Activated naive CD8-positive, alpha-beta T cell treated with anti-CD3 and anti-CD28 coated beads for 36 hours (primary cell): ENCODE data around the gene EIF6. TPM values are rescaled to one million over a fixed set of nuclear protein-coding genes. Genes with fewer than 3 reads are reported as not detected.
"Not testable (repeated sequence)": the region's sequence is repeated elsewhere in the genome, so short reads cannot be mapped to it uniquely, and the experiment has no call there.

Experiments
- DNase-seq: peaks from one replicate; pipeline ENCODE4 v3.0.0; 2021
- H3K27ac Mint-ChIP-seq: one replicate; pipeline ENCODE4 v1.8.0; 2022; ENCODE audit warnings: mild to moderate bottlenecking, moderate library complexity, mixed read lengths
- H3K27me3 Mint-ChIP-seq: one replicate; pipeline ENCODE4 v1.8.0; 2022; ENCODE audit warnings: mild to moderate bottlenecking, mixed read lengths
- H3K36me3 Mint-ChIP-seq: one replicate; pipeline ENCODE4 v1.8.0; 2021; ENCODE audit warnings: mild to moderate bottlenecking, mixed read lengths
- H3K4me1 Mint-ChIP-seq: one replicate; pipeline ENCODE4 v1.8.0; 2021; ENCODE audit warnings: mixed read lengths
- H3K4me3 Mint-ChIP-seq: one replicate; pipeline ENCODE4 v1.8.0; 2022; ENCODE audit warnings: mild to moderate bottlenecking, moderate library complexity, mixed read lengths
- H3K9me3 Mint-ChIP-seq: one replicate; pipeline ENCODE4 v1.8.0; 2022; ENCODE audit warnings: mixed read lengths
- total RNA-seq, 2 experiments: library from RNA; stranded (reverse); gene quantifications; one replicate each; pipeline ENCODE4 v1.2.3, GENCODE V29; 2021

EIF6 gene
- total RNA-seq, 2 experiments from 2014 or later = 172 to 179 TPM

- H3K36me3 Mint-ChIP-seq = peaks cover 3% of the 10 kb centered on the region
- no peak overlapping the region for H3K27ac Mint-ChIP-seq
Measured at GRCh38 chr20:35267092-35267491, 17.5 kb downstream of the EIF6 start.

DNA sequence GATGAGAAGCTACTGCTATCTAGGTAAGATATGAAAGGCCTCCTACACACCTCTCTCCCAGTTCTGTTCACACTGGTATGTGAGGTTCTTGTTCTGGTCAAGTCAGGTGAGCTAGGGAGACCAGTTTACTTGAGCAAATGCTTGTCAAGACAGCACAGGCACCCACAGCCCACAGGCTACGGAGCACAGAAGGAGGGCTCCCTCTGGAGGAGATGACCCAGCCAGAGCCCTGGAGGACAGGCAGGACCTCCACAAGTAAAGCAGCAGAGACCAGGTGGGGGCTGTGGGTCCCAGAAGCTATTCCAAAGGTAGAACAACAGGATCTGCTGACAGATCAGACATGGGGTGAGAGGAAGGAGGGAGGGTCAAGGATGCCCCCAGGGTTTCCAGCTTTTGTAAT, 19.8 kb downstream of the EIF6 start:
- peaks cover 3% of the 10 kb centered on the region for H3K4me1 Mint-ChIP-seq
- H3K36me3 Mint-ChIP-seq = peaks cover 3% of the 10 kb centered on the region
- DNase-seq = no peak
- H3K27ac Mint-ChIP-seq = no peak overlapping the region
- H3K27me3 Mint-ChIP-seq = no peaks in the 10 kb centered on the region
- no peak overlapping the region for H3K4me3 Mint-ChIP-seq
- no peaks in the 10 kb centered on the region for H3K9me3 Mint-ChIP-seq

More at GRCh38 chr20:35267092-35267491, 17.5 kb downstream of the EIF6 start:
- Mint-ChIP-seq H3K4me3 (no peak overlapping the region), H3K9me3 (no peaks in the 10 kb centered on the region), H3K4me1 (peaks cover 3% of the 10 kb centered on the region), H3K27me3 (no peaks in the 10 kb centered on the region)
- DNase-seq = no peak

GRCh38 chr20:35263532-35264341, 20.8 kb downstream of the EIF6 start:
- Mint-ChIP-seq H3K4me3 (no peak overlapping the region), H3K4me1 (peaks cover 3% of the 10 kb centered on the region), H3K27me3 (no peaks in the 10 kb centered on the region), H3K36me3 (no peaks in the 10 kb centered on the region), H3K27ac (no peak overlapping the region), H3K9me3 (no peaks in the 10 kb centered on the region)
- DNase-seq = no peak

DNA sequence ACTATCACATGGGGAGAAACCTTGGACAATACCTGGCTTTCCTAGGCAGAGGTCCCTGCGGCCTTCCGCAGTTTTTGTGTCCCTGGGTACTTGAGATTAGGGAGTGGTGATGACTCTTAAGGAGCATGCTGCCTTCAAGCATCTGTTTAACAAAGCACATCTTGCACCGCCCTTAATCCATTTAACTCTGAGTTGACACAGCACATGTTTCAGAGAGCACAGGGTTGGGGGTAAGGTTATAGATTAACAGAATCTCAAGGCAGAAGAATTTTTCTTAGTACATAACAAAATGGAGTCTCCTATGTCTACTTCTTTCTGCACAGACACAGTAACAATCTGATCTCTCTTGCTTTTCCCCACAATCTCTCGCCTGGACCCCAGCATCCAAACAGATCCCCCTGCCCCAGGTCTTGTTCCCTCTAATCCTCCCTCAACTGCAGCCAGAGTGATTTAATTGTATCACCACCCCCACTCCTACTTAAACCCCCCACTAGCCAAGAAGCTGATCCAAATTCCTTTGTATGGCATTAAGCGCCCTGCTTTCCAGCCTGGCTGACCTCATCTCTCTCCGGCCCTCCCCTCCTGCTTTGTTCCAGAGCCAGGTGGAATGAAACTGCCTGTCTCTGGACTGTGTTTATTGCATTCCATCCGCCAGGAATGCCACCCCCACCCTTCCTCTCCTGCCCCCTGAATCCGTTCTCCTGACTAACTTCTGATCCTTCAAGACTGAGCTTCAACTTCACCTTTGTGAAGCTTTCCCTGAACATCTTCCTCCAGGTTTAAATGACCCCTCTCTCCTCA, 21.6 kb downstream of the EIF6 start:
- H3K4me3 Mint-ChIP-seq, H3K9me3 Mint-ChIP-seq, H3K4me1 Mint-ChIP-seq, H3K36me3 Mint-ChIP-seq, DNase-seq, H3K27me3 Mint-ChIP-seq, H3K27ac Mint-ChIP-seq: not testable (repeated sequence)

GRCh38 chr20:35262321-35262720, 22.3 kb downstream of the EIF6 start:
- H3K27ac Mint-ChIP-seq, H3K9me3 Mint-ChIP-seq, H3K27me3 Mint-ChIP-seq, H3K4me3 Mint-ChIP-seq, DNase-seq, H3K4me1 Mint-ChIP-seq, H3K36me3 Mint-ChIP-seq: not testable (repeated sequence)

- H3K36me3 Mint-ChIP-seq = no peaks in the 10 kb centered on the region
- H3K4me1 Mint-ChIP-seq = peaks cover 3% of the 10 kb centered on the region
- no peak overlapping the region for H3K4me3 Mint-ChIP-seq
- DNase-seq = no peak
- H3K27ac Mint-ChIP-seq = no peak overlapping the region
- no peaks in the 10 kb centered on the region for H3K9me3 Mint-ChIP-seq
- no peaks in the 10 kb centered on the region for H3K27me3 Mint-ChIP-seq
Measured at GRCh38 chr20:35260426-35260825, 24.1 kb downstream of the EIF6 start.

DNA sequence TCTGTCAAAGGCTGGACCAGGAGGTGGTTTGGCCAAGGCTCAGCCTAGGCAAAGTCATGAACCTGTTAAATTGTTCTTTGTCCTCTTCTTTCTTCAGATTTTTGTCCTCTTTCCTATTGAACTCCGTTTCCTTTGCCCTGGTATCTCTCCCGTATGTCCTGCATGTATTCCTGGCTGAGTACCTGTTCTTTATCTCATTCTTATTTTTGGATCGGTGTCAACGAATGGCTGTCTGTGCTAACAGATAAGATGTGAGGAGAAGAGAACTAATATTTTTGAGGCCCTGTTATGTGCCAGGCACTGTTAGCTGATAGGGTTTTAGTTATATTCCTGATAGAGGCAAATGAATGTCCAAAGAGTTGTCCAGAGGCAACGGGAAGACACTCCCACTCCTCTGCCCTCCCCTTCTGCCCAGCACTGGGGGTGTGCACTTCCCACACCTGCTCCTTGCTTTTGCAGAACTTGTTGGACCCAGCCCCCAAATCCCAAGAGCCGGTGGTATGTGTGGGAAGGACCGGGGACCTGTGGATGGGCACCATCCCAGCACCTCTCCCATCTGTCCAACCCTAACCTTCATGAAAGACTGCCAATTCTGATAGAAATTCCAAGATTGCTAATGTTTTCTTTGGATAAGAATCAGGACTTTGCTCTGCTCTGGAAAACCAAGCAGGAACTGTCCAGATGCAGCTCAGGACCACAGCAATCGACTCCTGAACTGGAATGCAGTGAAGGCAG, 27.2 kb downstream of the EIF6 start:
- Mint-ChIP-seq H3K27ac (no peak overlapping the region), H3K36me3 (no peaks in the 10 kb centered on the region), H3K4me3 (no peak overlapping the region), H3K27me3 (no peaks in the 10 kb centered on the region), H3K4me1 (peaks cover 2% of the 10 kb centered on the region), H3K9me3 (no peaks in the 10 kb centered on the region)
- DNase-seq = no peak

GRCh38 chr20:35254448-35254999, 30.0 kb downstream of the EIF6 start:
- Mint-ChIP-seq H3K27me3 (no peaks in the 10 kb centered on the region), H3K4me1 (peaks cover 19% of the 10 kb centered on the region), H3K27ac (no peak overlapping the region), H3K36me3 (no peaks in the 10 kb centered on the region), H3K9me3 (no peaks in the 10 kb centered on the region), H3K4me3 (no peak overlapping the region)
- DNase-seq = no peak

DNA sequence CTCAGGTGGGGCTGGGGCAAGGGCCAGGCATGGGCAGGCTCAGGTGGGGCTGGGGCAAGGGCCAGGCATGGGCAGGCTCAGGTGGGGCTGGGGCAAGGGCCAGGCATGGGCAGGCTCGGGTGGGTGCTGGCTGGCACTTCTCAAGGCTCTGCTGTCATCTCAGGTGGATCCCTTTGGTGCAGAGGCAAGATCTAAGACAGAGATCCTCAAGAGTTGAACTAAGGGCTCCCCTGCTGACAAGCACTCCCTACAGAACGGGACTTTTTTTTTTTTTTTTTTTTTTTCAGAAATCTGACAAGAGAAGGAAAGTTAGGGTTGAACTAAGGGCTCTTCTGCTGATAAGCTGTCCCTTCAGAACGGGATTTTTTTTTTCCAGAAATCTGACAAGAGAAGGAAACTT, 31.6 kb downstream of the EIF6 start:
- no peaks in the 10 kb centered on the region for H3K27me3 Mint-ChIP-seq
- H3K4me1 Mint-ChIP-seq = peaks cover 19% of the 10 kb centered on the region
- no peaks in the 10 kb centered on the region for H3K36me3 Mint-ChIP-seq
- no peak overlapping the region for H3K4me3 Mint-ChIP-seq
- H3K9me3 Mint-ChIP-seq = no peaks in the 10 kb centered on the region
- no peak for DNase-seq
- no peak overlapping the region for H3K27ac Mint-ChIP-seq

- peaks cover 19% of the 10 kb centered on the region for H3K4me1 Mint-ChIP-seq
- not testable (repeated sequence) for DNase-seq, H3K9me3 Mint-ChIP-seq, H3K27me3 Mint-ChIP-seq, H3K4me3 Mint-ChIP-seq, H3K36me3 Mint-ChIP-seq
- H3K27ac Mint-ChIP-seq = peak overlapping the region; percentile 73
Measured at GRCh38 chr20:35252598-35252997, 32.0 kb downstream of the EIF6 start.

GRCh38 chr20:35252037-35252461, 32.5 kb downstream of the EIF6 start:
- Mint-ChIP-seq H3K27me3 (no peaks in the 10 kb centered on the region), H3K4me1 (peaks cover 19% of the 10 kb centered on the region), H3K27ac (peak overlapping the region; percentile 73), H3K9me3 (no peaks in the 10 kb centered on the region), H3K36me3 (no peaks in the 10 kb centered on the region), H3K4me3 (no peak overlapping the region)
- DNase-seq = no peak

GRCh38 chr20:35251613-35251940, 33.0 kb downstream of the EIF6 start:
- Mint-ChIP-seq H3K27me3 (no peaks in the 10 kb centered on the region), H3K27ac (no peak overlapping the region), H3K4me1 (peaks cover 19% of the 10 kb centered on the region), H3K9me3 (no peaks in the 10 kb centered on the region), H3K4me3 (no peak overlapping the region), H3K36me3 (no peaks in the 10 kb centered on the region)
- no peak for DNase-seq

DNA sequence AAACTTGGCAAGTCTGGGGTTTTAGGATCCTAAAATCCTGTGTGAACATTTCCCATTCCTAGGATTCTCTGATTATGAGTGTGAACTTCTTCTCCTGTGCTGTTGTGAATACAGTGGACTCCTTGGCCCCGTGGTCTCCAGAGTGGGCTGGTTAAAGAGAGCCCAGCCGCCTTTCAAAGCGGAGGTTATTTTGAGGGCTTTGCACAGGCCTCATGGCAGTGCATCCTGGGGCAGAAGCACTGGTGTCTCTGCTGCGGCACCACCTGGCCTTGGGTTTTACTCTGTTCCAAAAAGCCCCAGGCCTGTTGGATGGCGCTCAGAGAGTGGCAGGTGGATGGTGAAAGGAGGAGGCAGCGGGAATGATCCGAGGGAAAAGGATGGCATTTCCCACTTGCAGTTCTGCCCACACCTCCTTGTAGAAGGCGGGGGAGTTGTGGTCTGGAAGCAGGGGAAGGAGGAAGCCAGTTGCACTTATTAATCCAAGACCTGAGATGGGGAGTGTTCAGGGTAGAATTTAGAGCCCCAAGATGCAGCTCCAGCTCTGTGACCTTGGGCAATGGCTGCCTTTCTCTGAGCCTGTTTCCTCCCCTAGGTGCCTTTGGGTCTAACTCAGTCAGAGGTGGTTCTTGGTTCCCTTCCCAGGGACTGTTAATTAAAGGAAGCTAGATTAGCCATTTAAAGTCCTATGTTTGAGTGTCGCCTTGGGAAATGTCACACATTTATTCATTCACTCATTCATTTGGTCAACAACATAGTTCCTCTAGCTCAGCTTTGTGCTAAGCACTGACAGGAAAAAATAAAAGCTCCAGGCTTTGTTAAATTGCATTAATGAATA, 35.7 kb downstream of the EIF6 start:
- no peak for DNase-seq
- peaks cover 19% of the 10 kb centered on the region for H3K4me1 Mint-ChIP-seq
- no peak overlapping the region for H3K27ac Mint-ChIP-seq
- H3K27me3 Mint-ChIP-seq = no peaks in the 10 kb centered on the region
- no peaks in the 10 kb centered on the region for H3K9me3 Mint-ChIP-seq
- no peak overlapping the region for H3K4me3 Mint-ChIP-seq
- no peaks in the 10 kb centered on the region for H3K36me3 Mint-ChIP-seq

- Mint-ChIP-seq H3K27me3 (no peaks in the 10 kb centered on the region), H3K9me3 (no peaks in the 10 kb centered on the region), H3K27ac (no peak overlapping the region), H3K4me3 (no peak overlapping the region), H3K4me1 (peaks cover 11% of the 10 kb centered on the region), H3K36me3 (no peaks in the 10 kb centered on the region)
- no peak for DNase-seq
Measured at GRCh38 chr20:35246723-35247122, 37.8 kb downstream of the EIF6 start.
